ENCODE results near the gene AP3B1.
A peak's percentile ranks its signal among the peaks of the same experiment; 100 is the strongest.

Gene AP3B1

GRCh38 chr5:78271766-78272165 is 22.7 kb downstream of the AP3B1 start:
- DNase-seq (ENCODE audit: low read depth in 1 of 2, low spot score in 1 of 2) = no peak
- Histone ChIP-seq H3K27ac (replicated peaks) (no peak overlapping the region), H3K27me3 (ENCODE audit: insufficient read depth, poor library complexity, severe bottlenecking) (no peaks in the 10 kb centered on the region), H3K4me3 (replicated peaks; ENCODE audit: insufficient read depth, low read length) (no peak overlapping the region)
- no peak for TF ChIP-seq CTCF (IDR thresholded peaks at IDR 0.05; ENCODE audit: insufficient read depth, low read length)
- TF ChIP-seq SPI1 (IDR thresholded peaks at IDR 0.05; ENCODE audit: borderline replicate concordance, low read depth) = no peak
- TF ChIP-seq REST (IDR thresholded peaks at IDR 0.05; ENCODE audit: insufficient replicate concordance, low read depth) = no peak
- TF ChIP-seq GABPA (IDR thresholded peaks at IDR 0.05; ENCODE audit: low read depth) = no peak
- TF ChIP-seq POLR2AphosphoS5 (IDR thresholded peaks at IDR 0.05; ENCODE audit: low read depth) = no peak

GRCh38 chr5:78269088-78269703 is 25.3 kb downstream of the AP3B1 start:
- TF ChIP-seq CTCF (IDR thresholded peaks at IDR 0.05; ENCODE audit: insufficient read depth, low read length) (no peak), SPI1 (IDR thresholded peaks at IDR 0.05; ENCODE audit: borderline replicate concordance, low read depth) (no peak), POLR2AphosphoS5 (IDR thresholded peaks at IDR 0.05; ENCODE audit: low read depth) (no peak), REST (IDR thresholded peaks at IDR 0.05; ENCODE audit: insufficient replicate concordance, low read depth) (no peak), GABPA (IDR thresholded peaks at IDR 0.05; ENCODE audit: low read depth) (no peak)
- Histone ChIP-seq H3K4me3 (replicated peaks; ENCODE audit: insufficient read depth, low read length) (no peak overlapping the region), H3K27ac (replicated peaks) (no peak overlapping the region), H3K27me3 (ENCODE audit: insufficient read depth, poor library complexity, severe bottlenecking) (no peaks in the 10 kb centered on the region)
- DNase-seq (ENCODE audit: low read depth in 1 of 2, low spot score in 1 of 2) = no peak

- DNase-seq (ENCODE audit: low read depth in 1 of 2, low spot score in 1 of 2) = no peak
- TF ChIP-seq SPI1 (IDR thresholded peaks at IDR 0.05; ENCODE audit: borderline replicate concordance, low read depth) (peak; percentile 48; the same call in 1 of the 2 replicates), REST (IDR thresholded peaks at IDR 0.05; ENCODE audit: insufficient replicate concordance, low read depth) (no peak), GABPA (IDR thresholded peaks at IDR 0.05; ENCODE audit: low read depth) (no peak), POLR2AphosphoS5 (IDR thresholded peaks at IDR 0.05; ENCODE audit: low read depth) (no peak), CTCF (IDR thresholded peaks at IDR 0.05; ENCODE audit: insufficient read depth, low read length) (no peak)
- Histone ChIP-seq H3K4me3 (replicated peaks; ENCODE audit: insufficient read depth, low read length) (no peak overlapping the region), H3K27ac (replicated peaks) (no peak overlapping the region), H3K27me3 (ENCODE audit: insufficient read depth, poor library complexity, severe bottlenecking) (no peaks in the 10 kb centered on the region)
Observed at GRCh38 chr5:78268356-78268755, 26.1 kb downstream of the AP3B1 start.
